AG04449 (cell line): ENCODE results near the gene FCN1.

Source experiments
- CTCF ChIA-PET: fragments of 350-600 bp; formaldehyde crosslinking; extraction: SDS; loops from one replicate; lab custom pipeline; 2021; ENCODE audit warnings: antibody characterized with exemption; lab: Yijun Ruan, JAX
- POLR2A ChIA-PET: fragments of 400-600, 350-600 bp; formaldehyde crosslinking; extraction: SDS; loops from one replicate; lab custom pipeline; 2020; ENCODE audit warnings: antibody characterized with exemption, inconsistent platforms; lab: Yijun Ruan, JAX
- DNase-seq: peaks from one replicate; pipeline ENCODE4 v3.0.0-alpha.2; 2010; ENCODE audit warnings: low read depth, low spot score
- H3K4me3 ChIP-seq: 2 replicates; pipeline ENCODE4 v1.5.1; 2011; ENCODE audit warnings: low read depth, mild to moderate bottlenecking, control low read depth, low read length
- CTCF ChIP-seq: IDR thresholded peaks from one replicate; pipeline ENCODE4 v1.5.1; 2011; ENCODE audit warnings: mild to moderate bottlenecking, moderate library complexity, low read length, control low read depth, inconsistent platforms; ENCODE audit not compliant: insufficient read depth; ENCODE audit errors: missing control alignments

The FCN1 gene

GRCh38 chr9:134938346-134939079 lies 20.8 kb upstream of the FCN1 start:
- no peak overlapping the region for H3K4me3 ChIP-seq
- no peak for DNase-seq
- CTCF ChIA-PET = no interaction called here
- no peak for TF ChIP-seq CTCF
- POLR2A ChIA-PET = interaction anchor here (0.6 kb wide), 1 partner anchor 38 kb away, joined by 3 read pairs; no protein-coding TSS in a partner anchor

GRCh38 chr9:134937566-134938345 lies 20.0 kb upstream of the FCN1 start:
- CTCF ChIA-PET = no interaction called here
- TF ChIP-seq CTCF = no peak
- no peak for DNase-seq
- POLR2A ChIA-PET = no interaction called here
- H3K4me3 ChIP-seq = no peak overlapping the region

GRCh38 chr9:134937164-134937555 lies 19.4 kb upstream of the FCN1 start:
- CTCF ChIA-PET = no interaction called here
- no peak for TF ChIP-seq CTCF
- no peak for DNase-seq
- no peak overlapping the region for H3K4me3 ChIP-seq
- POLR2A ChIA-PET = no interaction called here

- H3K4me3 ChIP-seq = no peak overlapping the region
- POLR2A ChIA-PET = no interaction called here
- CTCF ChIA-PET = no interaction called here
- TF ChIP-seq CTCF = no peak
- DNase-seq = no peak
These were observed 18.8 kb upstream of the FCN1 start for GRCh38 chr9:134936346-134937163.

GRCh38 chr9:134935701-134936345 lies 18.1 kb upstream of the FCN1 start:
- DNase-seq = no peak
- H3K4me3 ChIP-seq = no peak overlapping the region
- CTCF ChIA-PET = no interaction called here
- POLR2A ChIA-PET = no interaction called here
- no peak for TF ChIP-seq CTCF
